ENCODE measurements around the gene SLC19A2. TPM values are rescaled to one million over a fixed set of nuclear protein-coding genes. Genes with fewer than 3 reads are reported as not detected.

SLC19A2 gene, protein sequence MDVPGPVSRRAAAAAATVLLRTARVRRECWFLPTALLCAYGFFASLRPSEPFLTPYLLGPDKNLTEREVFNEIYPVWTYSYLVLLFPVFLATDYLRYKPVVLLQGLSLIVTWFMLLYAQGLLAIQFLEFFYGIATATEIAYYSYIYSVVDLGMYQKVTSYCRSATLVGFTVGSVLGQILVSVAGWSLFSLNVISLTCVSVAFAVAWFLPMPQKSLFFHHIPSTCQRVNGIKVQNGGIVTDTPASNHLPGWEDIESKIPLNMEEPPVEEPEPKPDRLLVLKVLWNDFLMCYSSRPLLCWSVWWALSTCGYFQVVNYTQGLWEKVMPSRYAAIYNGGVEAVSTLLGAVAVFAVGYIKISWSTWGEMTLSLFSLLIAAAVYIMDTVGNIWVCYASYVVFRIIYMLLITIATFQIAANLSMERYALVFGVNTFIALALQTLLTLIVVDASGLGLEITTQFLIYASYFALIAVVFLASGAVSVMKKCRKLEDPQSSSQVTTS
- 31.7 to 39.7 TPM (median 33.7 TPM) in 5 replicates for total RNA-seq (2022; extraction: Qiagen RNA extraction)

GRCh38 chr1:169485431-169486280, at the start of gene SLC19A2:
Gene SLC19A2 (minus strand): TSS chr1:169485944. CDS start chr1:169485766, 178 bp downstream.

DNA sequence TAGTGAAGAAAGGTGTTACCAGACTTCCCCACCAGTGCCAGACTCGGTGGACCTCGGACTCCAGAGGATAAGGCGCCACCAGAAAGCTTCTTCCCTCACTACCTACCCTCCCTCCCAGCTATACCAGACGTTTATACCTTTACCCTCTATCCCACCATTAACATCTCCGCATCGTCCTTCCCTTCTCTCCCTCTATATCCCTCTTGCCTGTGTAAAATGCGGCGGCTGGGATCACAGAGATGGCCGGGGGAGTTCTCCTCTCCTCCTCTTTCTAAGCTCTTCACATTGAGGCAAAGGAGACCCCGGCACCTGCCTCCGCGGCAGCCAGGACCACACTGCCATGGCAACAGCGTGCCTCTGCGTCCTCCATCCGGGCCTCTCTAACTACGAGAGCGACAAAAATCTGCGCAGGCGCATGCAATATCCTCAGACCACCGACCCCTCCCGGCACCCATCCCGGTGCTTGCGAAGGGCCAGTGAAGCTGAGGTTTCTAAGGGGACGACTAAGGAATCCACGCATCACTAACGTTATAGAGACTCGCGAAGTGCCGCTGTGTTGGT, 58.6 kb downstream of the SLC19A2 start, which contains the start of gene CCDC181:
Gene CCDC181 (minus strand): TSS at position 394 of the 561 bp plus-strand sequence. CDS start 2,547 bp downstream, outside the sequence.

Other genes starting within 250 kb of the SLC19A2 start
- gene NME7, start 118.1 kb downstream of the SLC19A2 start, total RNA-seq (2022; extraction: Qiagen RNA extraction): 18.8 to 33.9 TPM (median 19.7 TPM) in 5 replicates
- 12.5 to 19.3 TPM (median 13.4 TPM) in 5 replicates for gene BLZF1, start 117.7 kb downstream of the SLC19A2 start, total RNA-seq (2022; extraction: Qiagen RNA extraction)
- 0.10 to 0.22 TPM (median 0.11 TPM) in 5 replicates for gene CCDC181, start 58.5 kb downstream of the SLC19A2 start, total RNA-seq (2022; extraction: Qiagen RNA extraction)
- gene F5, start 100.5 kb upstream of the SLC19A2 start, total RNA-seq (2022; extraction: Qiagen RNA extraction): 0.06 to 0.45 TPM (median 0.16 TPM) in 5 replicates
- not detected in 5 replicates for gene SELP, start 144.2 kb upstream of the SLC19A2 start, total RNA-seq (2022; extraction: Qiagen RNA extraction)
- 0.12 to 0.35 TPM (median 0.20 TPM) in 5 replicates for gene SELL, start 225.7 kb upstream of the SLC19A2 start, total RNA-seq (2022; extraction: Qiagen RNA extraction)
- not detected in 5 replicates for gene SELE, start 248.1 kb upstream of the SLC19A2 start, total RNA-seq (2022; extraction: Qiagen RNA extraction)

All from A549 treated with AZD2906 at 1 μM for 4 hours (cell line).